Measurements from ENCODE around the gene ATG10. TPM values are rescaled to one million over a fixed set of nuclear protein-coding genes. Genes with fewer than 3 reads are reported as not detected.

ATG10 gene
- total and polyA plus RNA-seq, 2 of the 13 experiments (the other 11 are each of a cell fraction or from before 2014, with no cell fraction given): 2.0 to 5.7 TPM

DNA sequence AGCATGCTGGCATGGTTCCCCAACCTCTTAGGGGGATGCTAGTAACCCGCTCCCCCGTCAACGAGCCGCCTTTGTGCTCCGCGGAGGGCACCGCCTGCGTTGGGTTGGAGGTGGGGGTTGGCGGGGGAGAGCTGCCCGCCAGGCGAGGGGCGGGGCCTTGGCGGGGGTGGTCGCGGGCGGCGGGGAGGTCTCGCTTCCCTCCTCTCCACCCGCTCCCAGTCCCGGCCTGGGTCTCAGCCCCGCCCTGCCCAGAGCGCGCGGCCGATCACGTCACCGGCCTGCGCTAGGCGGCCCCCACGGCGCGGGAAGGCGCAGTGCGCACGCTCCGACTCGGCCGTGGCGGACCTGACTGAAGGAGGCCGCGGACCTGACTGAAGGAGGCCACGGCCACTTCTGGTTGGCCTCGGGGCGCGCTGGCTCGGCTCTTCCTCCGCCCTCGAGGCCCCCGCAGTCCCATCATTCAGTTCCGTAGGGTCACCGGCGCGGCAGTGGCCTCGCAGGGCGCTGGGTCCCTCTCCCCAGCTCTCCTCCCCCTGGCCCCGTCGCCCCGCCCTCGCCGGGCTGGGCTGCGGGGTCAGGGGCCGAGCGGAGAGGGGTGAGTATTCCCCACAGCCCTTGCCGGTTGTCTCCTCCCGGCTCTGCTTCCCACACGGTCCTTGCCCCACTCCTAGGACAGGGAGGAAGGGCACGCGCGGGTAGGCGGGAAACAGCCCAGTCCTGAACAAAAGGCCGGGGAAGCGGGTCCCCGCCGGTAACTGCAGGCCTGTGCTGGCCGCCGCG is at the start of gene ATG10 (continued):
- TF ChIP-seq KLF6 (CRISPR knock-in tag; IDR thresholded peaks at IDR 0.05): peak; percentile 92
- TF ChIP-seq ZNF768 (CRISPR knock-in tag; IDR thresholded peaks at IDR 0.05): peak; percentile 77
- TF ChIP-seq PRPF4 (IDR thresholded peaks at IDR 0.05; ENCODE audit: low read depth, low read length, poor library complexity, severe bottlenecking): no peak
- TF ChIP-seq DMAP1 (CRISPR knock-in tag; IDR thresholded peaks at IDR 0.05): peak; percentile 84
- no peak for TF ChIP-seq TBP (CRISPR knock-in tag; IDR thresholded peaks at IDR 0.05)
- TF ChIP-seq ZKSCAN5 (CRISPR knock-in tag; IDR thresholded peaks at IDR 0.05): no peak
- no peak for TF ChIP-seq NCOR1 (IDR thresholded peaks at IDR 0.05; ENCODE audit: borderline replicate concordance, low read length)
- TF ChIP-seq ZNF318 (CRISPR knock-in tag; IDR thresholded peaks at IDR 0.05): no peak
- TF ChIP-seq CREB3 (CRISPR knock-in tag; IDR thresholded peaks at IDR 0.05): peak; percentile 68; the same call in 1 of the 2 replicates
- peak; percentile 87; the same call in 1 of the 2 replicates for TF ChIP-seq REL (CRISPR knock-in tag; conservative IDR thresholded peaks at IDR 0.05)
- TF ChIP-seq, protein P1, sequence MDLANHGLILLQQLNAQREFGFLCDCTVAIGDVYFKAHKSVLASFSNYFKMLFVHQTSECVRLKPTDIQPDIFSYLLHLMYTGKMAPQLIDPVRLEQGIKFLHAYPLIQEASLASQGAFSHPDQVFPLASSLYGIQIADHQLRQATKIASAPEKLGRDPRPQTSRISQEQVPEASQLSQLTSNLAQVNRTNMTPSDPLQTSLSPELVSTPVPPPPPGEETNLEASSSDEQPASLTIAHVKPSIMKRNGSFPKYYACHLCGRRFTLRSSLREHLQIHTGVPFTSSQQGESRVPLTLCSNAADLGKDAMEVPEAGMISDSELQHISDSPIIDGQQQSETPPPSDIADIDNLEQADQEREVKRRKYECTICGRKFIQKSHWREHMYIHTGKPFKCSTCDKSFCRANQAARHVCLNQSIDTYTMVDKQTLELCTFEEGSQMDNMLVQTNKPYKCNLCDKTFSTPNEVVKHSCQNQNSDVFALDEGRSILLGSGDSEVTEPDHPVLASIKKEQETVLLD (CRISPR knock-in tag; IDR thresholded peaks at IDR 0.05; ENCODE audit: low read depth): peak; percentile 59
- TF ChIP-seq ZSCAN29 (CRISPR knock-in tag; conservative IDR thresholded peaks at IDR 0.05): peak; percentile 37; the same call in 1 of the 2 replicates
- TF ChIP-seq, protein P2, sequence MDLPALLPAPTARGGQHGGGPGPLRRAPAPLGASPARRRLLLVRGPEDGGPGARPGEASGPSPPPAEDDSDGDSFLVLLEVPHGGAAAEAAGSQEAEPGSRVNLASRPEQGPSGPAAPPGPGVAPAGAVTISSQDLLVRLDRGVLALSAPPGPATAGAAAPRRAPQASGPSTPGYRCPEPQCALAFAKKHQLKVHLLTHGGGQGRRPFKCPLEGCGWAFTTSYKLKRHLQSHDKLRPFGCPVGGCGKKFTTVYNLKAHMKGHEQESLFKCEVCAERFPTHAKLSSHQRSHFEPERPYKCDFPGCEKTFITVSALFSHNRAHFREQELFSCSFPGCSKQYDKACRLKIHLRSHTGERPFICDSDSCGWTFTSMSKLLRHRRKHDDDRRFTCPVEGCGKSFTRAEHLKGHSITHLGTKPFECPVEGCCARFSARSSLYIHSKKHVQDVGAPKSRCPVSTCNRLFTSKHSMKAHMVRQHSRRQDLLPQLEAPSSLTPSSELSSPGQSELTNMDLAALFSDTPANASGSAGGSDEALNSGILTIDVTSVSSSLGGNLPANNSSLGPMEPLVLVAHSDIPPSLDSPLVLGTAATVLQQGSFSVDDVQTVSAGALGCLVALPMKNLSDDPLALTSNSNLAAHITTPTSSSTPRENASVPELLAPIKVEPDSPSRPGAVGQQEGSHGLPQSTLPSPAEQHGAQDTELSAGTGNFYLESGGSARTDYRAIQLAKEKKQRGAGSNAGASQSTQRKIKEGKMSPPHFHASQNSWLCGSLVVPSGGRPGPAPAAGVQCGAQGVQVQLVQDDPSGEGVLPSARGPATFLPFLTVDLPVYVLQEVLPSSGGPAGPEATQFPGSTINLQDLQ (CRISPR knock-in tag; IDR thresholded peaks at IDR 0.05): peak; percentile 73; the same call in 1 of the 2 replicates
- TF ChIP-seq MXD4 (CRISPR knock-in tag; IDR thresholded peaks at IDR 0.05): no peak; the same call in 1 of the 2 replicates
- TF ChIP-seq ZNF451 (CRISPR knock-in tag; IDR thresholded peaks at IDR 0.05): peak; percentile 81
- no peak for TF ChIP-seq JUNB (CRISPR knock-in tag; IDR thresholded peaks at IDR 0.05; ENCODE audit: borderline replicate concordance)
